Raji (cell line): ENCODE measurements around the gene OR13G1.

Experiments used
- POLR2A ChIP-seq: IDR thresholded peaks from 2 replicates; pipeline ENCODE4 v1.6.1; 2011; ENCODE audit warnings: low read depth, low read length, control low read depth; ENCODE audit not compliant: insufficient read depth

Gene OR13G1

GRCh38 chr1:247627951-247628350, 51.6 kb downstream of the OR13G1 start:
- TF ChIP-seq POLR2A, result no peak
